ENCODE results near the gene ARAP2.

The ARAP2 gene

DNA sequence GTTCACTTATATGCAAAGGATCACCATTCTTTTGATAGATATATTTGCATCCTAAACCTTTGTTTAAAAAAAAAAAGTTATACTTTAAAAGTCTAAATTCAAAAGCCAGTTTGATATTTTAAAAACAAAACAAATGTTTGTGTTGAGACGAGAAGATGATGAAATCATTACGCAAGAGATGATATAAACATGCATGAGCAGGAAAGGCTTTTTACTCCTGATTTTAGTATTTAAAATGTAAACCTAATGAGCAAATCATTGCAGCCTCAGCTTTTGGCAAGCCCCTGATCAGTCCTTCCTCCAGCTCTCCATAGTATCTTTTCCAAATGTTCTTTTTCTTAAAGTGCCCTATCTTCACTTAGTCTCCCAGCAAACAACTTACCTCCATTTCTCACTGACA lies 115.6 kb downstream of the ARAP2 start:
- DNase-seq (ENCODE audit: low spot score): peak; percentile 8

DNA sequence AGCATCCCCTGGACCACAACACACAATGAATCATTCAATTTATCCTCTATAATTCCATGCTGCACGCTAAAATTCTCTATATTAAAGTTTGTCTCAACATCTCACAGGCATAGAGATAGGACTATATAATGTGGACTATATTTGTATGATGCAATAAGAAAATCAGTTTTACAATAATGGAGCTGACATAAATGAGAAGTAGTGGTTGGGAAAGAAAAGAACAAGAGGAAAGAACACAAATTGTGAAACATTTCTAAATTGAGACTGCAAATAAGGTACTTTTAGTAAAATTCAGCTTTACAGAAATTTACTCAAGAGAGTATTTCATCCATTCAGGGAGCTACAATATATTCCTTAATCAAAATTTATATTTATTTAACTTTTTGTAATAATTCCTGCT lies 120.4 kb downstream of the ARAP2 start:
- DNase-seq (ENCODE audit: low spot score): no peak

DNA sequence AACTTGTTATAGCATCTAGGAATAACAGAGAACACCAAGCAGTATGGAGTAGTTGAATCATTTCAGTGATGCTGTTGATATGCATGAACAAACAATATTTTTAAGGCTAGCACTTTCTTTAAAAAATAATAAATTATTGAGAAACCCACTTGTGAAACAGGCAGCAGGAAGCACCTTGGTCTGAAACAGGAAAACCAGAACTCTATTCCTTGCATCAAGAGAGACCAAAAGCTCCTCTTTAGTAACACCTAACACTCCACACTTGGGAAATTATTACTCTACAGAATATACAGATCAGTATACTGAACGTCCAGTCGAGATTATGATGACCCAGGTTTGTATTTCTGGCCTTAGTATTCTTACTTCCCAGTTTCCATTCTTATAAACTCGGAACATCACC lies 129.0 kb downstream of the ARAP2 start:
- no peak for DNase-seq (ENCODE audit: low spot score)

DNA sequence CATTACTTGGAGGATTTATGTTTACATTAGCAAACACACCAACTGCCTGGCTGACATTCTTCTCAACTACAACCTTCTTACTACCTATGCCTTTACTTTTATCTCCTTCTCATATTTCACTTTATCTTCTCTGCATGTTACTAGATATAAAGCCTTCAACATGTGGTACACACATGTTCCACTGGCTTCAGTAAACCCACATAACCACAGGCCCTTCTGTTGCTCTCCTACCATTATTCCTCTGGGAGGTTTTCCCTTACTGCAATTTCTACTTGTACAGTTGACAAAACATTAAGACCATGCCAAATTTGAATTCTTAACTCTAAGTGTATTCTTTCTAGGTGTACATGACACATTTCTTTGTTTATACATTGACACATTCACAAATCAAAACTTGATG lies 133.1 kb downstream of the ARAP2 start:
- no peak for DNase-seq (ENCODE audit: low spot score)

DNA sequence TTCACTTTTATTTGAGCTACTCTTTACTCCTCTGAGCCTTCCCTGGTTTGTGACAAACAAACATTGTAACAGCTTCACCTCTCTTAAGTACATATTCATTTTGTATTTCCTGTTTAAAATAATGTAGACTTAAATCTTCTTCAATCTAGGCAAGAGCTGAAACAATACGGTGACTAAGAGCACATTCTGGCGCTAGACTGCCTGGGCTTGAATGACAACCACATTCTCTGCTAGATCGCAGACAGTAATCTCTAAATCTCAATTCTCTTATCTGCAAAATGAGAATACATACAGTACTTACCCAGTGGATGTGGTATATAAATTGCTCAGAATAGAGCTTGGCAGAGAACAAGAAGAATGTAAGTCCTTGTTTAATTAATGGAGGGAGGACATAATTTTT lies 144.8 kb downstream of the ARAP2 start:
- DNase-seq (ENCODE audit: low spot score): peak; percentile 38

DNA sequence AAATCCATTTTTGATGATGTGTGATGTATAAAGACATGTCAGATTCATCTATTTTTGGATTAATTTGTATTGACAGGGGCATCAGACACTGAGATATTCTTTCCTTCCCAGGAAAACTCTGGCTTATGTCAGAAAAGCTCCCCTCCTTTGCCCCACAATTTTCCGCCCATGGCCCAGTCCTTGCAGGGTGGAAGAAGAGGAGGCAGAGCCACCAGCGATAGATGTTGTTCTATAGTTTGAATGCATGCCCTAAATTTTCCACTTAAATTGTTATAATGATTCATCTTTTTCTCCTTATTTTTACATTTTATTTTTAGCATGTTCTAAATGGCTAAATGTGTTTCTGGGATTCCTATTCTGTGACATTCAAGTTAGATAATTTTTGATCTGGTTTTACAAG lies 149.3 kb downstream of the ARAP2 start:
- no peak for DNase-seq (ENCODE audit: low spot score)

DNA sequence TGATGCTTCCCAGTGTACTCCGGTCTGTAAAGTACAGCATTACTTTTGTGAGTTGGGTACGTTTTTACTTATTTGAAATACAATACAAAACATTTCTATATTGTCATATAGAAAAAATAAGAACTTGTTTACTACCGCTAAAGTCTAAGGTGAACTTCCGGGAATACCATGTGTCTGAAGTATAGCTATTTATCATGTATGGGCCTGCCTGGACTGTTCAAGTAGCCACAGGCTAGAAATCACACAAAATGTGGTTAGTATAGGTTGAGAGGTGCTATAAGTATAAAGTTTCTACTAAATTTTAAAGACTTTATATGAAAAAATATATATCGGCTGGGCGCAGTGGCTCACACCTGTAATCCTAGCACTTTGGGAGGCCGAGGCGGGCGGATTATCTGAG lies 152.3 kb downstream of the ARAP2 start:
- DNase-seq (ENCODE audit: low spot score): no peak

DNA sequence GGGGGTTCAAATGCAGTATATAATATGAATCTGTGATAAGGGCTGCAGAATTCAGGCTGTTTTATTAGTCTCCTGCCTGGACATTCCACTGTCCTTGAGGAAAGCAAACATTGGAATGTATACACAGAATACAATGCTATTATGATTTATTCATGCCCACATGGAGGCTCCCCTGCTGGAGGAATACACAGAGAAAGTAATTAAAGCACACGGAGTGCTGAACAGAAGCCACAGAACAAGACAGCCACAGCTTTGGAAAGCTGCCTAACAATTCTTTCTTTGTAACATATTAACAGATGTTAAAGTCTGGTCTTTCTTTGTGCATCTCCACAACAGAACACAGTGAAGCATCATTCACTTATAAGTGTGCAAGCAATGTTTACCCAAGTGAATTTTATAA lies 155.8 kb downstream of the ARAP2 start:
- no peak for DNase-seq (ENCODE audit: low spot score)

DNA sequence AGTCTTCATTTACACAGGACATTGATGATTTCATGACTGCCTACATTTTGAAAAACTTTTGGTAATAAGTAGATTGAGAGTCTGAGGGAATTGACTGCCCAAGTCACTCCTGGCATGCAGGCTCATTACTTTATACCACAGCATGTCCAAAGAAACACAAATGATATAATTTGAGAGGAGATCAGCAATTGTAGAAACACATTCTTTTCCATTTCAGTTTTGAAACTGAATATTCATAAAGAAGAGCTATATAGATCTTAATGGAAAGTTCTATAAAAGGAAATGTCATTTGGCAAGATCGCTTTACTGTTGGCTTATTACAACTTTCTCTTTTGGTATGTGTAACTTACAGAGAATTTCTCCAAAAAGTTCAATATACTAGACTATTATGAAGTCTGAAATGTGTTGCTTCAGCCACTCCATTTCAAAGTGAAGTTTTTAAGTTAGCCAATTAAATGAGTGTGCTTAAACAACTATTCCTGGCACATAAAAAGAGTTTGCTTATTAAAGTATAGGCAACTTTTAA lies 158.0 kb downstream of the ARAP2 start:
- no peak for DNase-seq (ENCODE audit: low spot score)

DNA sequence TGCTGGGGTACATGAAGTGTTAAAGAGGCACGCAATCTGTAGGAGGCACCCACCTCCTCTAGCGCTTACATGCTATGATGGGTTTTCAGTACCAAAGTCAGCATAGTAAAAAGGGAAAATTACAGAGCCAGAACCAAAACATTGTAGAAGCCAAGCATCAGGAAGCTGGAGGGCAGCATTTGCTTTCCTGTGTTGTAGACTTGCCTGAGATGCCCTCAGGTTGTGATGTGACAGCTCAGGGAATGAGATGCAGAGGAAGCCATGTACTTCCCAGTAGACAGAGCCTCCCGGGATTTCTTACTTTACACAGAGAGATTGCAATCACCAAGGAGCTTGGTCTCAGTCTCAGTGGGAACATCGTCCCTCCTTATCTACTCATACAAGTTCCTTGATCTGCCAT lies 161.5 kb downstream of the ARAP2 start:
- DNase-seq (ENCODE audit: low spot score): no peak

DNA sequence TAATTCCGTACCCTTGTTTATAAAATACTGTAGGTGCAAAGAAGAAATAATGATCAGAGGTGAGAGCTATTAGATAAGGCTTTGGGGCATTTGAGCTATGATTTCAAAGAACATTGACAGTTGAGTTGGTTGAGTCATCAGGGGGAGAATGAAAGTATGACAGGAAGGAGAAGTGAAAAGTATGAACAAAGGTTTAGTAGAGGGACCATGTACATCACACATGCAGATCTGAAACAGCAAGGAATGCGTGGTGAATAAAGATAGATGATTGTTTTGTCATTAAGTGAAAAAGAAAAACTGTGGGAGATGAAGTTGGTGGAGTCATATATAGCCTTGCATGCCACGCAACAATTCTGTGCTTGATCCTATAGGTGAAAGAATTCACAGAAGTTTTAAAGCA lies 163.1 kb downstream of the ARAP2 start:
- DNase-seq (ENCODE audit: low spot score): peak; percentile 63

DNA sequence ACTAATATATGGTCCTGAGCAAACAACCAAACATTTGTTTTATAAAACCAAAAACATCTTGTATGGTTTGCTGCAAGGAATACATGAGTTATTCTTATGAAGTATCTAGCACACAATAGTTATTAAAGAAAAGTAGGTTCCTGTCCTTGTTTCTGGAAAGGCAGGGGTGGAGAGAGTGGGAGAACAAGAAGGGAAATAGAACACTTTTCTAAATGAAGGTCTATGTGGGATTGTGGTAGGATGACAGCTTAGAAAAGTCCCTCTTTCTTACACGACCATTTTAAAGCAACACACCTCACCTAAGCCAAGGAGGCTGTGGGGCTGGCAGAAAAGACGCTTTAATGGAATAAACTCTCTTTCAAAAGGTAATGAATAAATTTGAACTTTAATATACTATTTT lies 164.6 kb downstream of the ARAP2 start:
- no peak for DNase-seq (ENCODE audit: low spot score)

DNA sequence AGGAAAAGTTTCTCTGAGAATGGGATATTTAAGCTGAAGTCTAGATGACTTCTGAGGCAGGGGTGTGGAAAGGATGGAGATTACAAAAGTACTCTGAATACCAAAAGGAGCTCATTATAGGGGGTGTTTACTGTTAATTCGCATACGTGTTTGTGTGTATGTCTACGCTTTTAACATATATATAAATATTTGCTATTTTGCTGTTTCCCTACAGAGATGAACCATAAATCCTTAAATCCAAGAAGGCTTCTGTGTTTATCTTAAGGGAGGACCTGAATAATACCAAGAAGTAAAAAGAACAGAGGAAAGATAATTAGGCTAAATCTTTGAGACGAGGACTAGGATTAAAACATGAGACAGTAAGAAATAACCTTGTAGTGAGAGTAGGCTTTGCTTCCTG lies 166.0 kb downstream of the ARAP2 start:
- no peak for DNase-seq (ENCODE audit: low spot score)

DNA sequence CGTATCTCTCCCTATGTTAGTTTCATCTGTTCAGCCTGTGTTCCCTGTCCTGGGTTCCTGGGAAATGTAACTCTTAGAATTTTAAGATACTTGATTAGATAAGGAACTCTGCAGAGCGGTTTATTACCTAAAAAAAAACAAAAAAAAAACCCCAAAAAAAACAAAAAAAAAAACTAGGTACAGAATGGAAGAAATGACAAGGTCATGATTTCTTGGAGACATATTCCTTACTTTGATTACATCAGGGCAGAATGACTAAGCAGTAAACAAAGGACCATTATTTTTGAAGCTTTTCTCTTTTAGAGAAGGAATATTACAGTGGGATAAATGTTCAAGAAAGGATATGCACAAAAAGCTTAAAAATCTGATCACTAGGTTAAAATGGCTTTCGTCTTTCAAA lies 171.8 kb downstream of the ARAP2 start:
- no peak for DNase-seq (ENCODE audit: low spot score)

DNA sequence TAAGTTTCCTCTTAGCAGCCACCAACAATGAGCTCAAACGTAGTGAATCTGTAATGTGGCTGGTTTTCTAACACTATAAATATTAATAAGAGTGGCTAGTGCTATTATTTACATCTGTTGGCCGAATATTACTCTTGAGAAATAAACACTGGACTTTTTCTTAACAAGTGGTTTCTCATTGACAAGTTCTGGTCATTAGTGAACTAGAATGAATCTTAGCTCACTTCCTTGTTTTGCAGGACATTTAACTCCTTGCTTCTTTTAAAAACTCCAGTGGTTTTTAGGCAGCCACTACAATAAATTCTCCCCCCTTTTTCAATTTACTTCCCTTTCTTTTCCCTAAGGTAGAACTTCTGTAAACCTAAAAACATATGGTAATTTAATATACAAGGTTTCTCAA lies 177.2 kb downstream of the ARAP2 start:
- DNase-seq (ENCODE audit: low spot score): no peak

DNA sequence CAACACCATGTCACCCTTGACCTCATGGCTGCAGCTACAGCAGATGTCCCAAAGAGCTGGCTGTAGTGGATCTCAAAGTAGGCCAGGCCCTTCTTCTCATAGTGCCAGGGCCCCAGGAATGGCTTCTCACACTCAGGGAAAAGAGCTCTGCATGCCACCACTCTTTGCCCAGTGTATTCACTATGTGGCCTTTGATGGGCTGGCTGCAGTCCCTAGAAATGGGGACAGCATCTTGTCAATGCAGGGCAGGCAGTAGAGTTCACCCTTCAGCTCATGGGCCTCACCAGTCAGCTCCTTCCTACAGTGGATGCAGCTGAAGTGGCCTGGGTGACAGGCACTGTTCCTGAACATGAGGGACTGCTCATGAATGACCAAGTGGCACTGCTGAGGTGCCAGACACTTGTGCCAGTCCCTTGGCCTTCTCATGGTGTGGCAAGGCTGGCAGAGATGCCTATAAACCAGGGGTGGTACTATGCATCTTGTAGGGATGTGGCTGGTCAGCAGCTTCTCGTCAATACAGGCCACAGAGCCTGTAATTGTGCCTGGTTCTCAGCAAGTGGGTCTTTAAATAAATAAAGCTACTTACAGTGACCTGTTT lies 178.9 kb downstream of the ARAP2 start:
- no peak for DNase-seq (ENCODE audit: low spot score)

DNA sequence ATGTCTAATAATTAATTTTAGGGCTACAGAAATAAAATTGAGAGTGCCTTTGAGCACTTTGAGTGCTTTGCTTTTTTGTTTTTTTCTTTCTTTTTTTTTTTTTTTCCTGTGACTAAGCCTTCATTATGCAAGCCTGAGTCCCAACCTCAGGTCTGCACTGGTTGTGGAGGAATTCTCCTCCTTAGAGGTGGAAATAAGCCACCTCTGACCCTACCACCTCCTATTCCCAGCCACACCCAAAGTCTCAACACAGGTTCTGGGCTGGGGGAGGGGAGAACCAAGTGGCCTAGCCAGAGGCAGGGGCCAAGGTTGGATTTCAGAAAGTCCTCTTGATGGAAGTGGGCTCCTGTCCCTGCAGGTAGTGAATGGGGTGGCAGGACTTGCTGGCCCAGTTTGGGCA lies 180.2 kb downstream of the ARAP2 start:
- DNase-seq (ENCODE audit: low spot score): no peak

DNA sequence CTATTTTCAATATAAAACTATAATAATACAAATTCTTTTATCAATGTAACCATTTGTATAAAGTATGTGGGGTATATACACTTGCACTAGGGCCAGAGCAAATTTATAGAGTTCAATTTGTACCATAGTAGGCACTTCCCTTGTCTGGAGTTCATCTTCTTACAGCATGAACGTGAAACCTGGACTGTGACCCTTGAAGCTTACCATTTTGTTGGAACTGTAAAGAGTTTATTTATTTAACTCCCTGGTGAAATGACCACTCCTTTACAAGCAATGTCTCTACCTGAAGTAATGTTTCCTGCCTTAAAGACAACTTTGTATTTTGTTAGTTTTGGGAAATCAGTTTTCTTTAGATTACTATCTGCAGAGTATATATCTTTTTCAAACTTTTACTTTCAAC lies 188.2 kb downstream of the ARAP2 start:
- DNase-seq (ENCODE audit: low spot score): no peak

DNA sequence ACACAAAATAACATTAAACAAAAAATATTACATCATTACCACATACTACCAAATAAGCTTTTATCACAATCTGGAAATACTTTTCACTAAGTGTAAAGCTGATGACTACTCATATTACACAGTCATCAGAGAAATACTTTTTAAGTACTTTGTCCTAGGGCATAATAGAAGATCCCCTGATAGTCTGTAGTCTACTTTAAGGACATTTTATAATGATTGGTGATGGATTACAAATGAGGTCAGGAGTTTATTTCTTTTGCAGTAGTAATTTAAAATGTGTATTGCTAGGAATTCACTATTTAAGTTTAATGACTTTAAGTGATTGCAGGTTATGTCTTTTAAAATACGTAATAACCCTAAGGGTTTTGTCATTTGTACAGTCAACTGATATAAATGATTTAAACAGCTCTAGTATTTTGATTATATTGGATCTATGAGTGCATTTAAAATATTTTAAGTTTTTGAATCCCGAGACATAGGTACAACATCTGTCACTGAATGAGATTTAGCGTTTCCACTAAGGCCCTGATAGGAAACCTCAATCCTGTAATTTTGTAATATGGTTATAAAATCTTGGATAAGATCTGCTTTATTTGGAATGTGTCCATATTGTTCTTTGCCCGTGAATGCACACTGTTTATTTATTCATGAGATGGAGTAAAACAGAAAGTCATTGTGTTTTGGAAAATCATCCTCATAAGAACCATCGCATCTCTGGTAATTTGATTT lies 189.5 kb downstream of the ARAP2 start:
- DNase-seq (ENCODE audit: low spot score): no peak

DNA sequence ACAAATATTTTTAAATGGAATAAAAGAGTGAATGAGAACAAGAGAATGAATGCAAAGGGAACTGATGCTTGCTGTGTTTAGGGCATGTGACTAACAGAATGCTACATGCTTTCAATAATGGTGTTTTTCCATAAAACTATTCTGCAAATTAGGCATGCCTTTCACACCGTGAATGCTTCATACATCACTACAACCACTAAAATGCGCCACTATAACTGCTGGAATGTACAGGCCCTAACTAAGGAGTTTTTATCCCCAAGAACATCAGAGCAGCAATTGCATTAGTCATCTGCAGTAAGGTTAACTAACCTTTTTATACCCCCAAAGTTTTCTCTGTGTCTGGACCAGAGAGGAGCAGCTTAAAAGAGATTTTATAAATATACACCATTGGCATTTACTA lies 190.4 kb downstream of the ARAP2 start:
- no peak for DNase-seq (ENCODE audit: low spot score)

DNA sequence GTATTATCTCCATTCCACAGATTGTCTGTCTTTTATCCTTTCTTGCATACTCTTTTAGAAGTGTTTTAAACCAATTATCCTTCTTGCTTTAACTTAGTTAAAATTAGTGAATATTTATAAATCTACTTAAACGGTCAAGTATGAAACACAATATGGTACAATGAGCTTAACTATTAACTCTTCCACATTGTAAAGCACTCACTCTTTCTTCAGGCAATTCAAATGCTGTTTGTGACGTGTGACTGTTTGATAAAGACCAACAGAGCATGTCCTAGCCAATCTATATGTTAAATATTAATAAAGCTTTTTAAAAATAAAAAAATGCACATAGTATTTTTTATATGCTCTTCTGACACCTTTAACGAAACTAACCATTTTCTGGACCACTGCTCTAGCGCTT lies 192.7 kb downstream of the ARAP2 start:
- DNase-seq (ENCODE audit: low spot score): no peak

DNA sequence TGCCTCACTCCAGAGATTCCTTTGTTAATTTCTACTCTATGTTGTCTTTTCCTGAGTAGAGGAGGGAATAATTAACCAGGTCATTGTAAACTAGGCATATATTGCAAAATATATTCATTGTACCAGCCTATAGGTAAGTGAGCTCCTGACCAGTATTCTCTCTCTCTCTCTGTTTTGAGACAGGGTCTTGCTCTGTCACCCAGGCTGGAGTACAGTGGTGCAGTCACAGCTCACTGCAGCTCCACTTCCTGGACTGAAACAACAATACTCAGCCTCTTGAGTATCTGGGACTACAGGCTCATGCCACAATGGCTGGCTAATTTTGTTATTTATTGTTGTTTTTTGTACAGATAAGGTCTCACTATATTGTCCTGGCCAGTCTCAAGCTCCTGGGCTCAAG lies 198.3 kb downstream of the ARAP2 start:
- DNase-seq (ENCODE audit: low spot score): no peak

DNA sequence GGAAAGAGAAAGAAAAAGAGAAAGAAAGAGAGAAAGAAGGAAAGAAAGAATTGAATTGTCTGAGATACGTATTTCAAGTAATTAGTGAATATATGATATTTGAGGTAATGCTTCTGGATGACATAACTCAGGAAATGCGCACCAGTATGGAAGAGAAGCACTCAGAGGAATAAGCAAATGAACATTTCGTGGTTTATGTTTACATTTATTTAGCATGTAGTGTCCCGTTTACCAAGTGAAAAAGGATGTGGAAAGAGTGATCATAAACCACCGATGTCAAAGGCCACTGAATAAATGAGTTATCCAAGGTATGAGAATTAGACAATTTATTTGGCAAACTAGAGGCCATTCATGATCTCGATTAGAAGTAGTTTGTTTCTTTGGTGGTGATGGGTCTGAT lies 200.4 kb downstream of the ARAP2 start:
- DNase-seq (ENCODE audit: low spot score): no peak

DNA sequence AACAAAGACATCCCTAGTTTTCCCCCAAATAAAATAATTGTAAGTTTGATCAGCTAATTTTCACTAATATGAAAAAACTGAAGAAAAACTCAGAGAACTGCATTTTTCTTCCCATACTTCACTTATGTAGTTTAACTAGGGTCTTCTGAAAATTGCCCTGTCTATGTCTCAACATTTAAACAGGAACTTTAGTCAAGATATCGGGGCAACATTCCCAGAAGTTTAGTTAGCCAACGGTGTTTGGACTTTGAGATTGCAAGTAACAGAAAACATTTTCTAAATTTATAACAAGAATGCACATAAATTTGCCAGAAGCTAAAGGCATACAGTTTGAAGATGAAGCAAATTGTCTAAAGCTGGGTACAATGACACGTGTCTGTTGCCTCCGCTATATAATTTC lies 201.1 kb downstream of the ARAP2 start:
- no peak for DNase-seq (ENCODE audit: low spot score)
